ENCODE data around the gene NFKBIZ.
A peak's percentile ranks its signal among the peaks of the same experiment; 100 is the strongest.

The NFKBIZ gene

GRCh38 chr3:101848754-101849713 is at the start of gene NFKBIZ:
Gene NFKBIZ (plus strand): TSS chr3:101849514. CDS start chr3:101849629, 115 bp downstream.
- DNase-seq: peak; percentile 91

GRCh38 chr3:101801174-101801573 is 48.1 kb upstream of the NFKBIZ start:
- DNase-seq: no peak

- DNase-seq: no peak
These were observed 47.1 kb upstream of the NFKBIZ start for GRCh38 chr3:101802179-101802578.

- DNase-seq: peak; percentile 31
These were observed 46.0 kb upstream of the NFKBIZ start for GRCh38 chr3:101803173-101803782.

GRCh38 chr3:101803939-101804338 is 45.4 kb upstream of the NFKBIZ start:
- no peak for DNase-seq

GRCh38 chr3:101806491-101806890 is 42.8 kb upstream of the NFKBIZ start:
- DNase-seq: no peak

- no peak for DNase-seq
These were observed 41.4 kb upstream of the NFKBIZ start for GRCh38 chr3:101807888-101808287.

GRCh38 chr3:101809178-101810021 is 39.9 kb upstream of the NFKBIZ start:
- DNase-seq: peak; percentile 29

- no peak for DNase-seq
These were observed 39.3 kb upstream of the NFKBIZ start for GRCh38 chr3:101810022-101810418.

- no peak for DNase-seq
These were observed 37.4 kb upstream of the NFKBIZ start for GRCh38 chr3:101811875-101812274.

GRCh38 chr3:101812895-101813294 is 36.4 kb upstream of the NFKBIZ start:
- DNase-seq: no peak

- no peak for DNase-seq
These were observed 35.4 kb upstream of the NFKBIZ start for GRCh38 chr3:101813817-101814440.

- no peak for DNase-seq
These were observed 34.5 kb upstream of the NFKBIZ start for GRCh38 chr3:101814835-101815234.

- DNase-seq: no peak
These were observed 32.8 kb upstream of the NFKBIZ start for GRCh38 chr3:101816215-101817149.

GRCh38 chr3:101817992-101818391 is 31.3 kb upstream of the NFKBIZ start:
- DNase-seq: no peak

- DNase-seq: no peak
These were observed 29.6 kb upstream of the NFKBIZ start for GRCh38 chr3:101819649-101820206.

GRCh38 chr3:101821503-101821902 is 27.8 kb upstream of the NFKBIZ start:
- no peak for DNase-seq

- DNase-seq: no peak
These were observed 25.8 kb upstream of the NFKBIZ start for GRCh38 chr3:101823525-101823924.

- no peak for DNase-seq
These were observed 24.6 kb upstream of the NFKBIZ start for GRCh38 chr3:101824702-101825101.

GRCh38 chr3:101825904-101826445 is 23.3 kb upstream of the NFKBIZ start:
- no peak for DNase-seq

Data from activated CD4-positive, alpha-beta T cell treated with anti-CD3 and anti-CD28 coated beads, Interleukin-2, amount 50 U/mL, for 1 hour (primary cell).